Natural killer cell (primary cell): ENCODE results near the gene PXDN. TPM values are rescaled to one million over a fixed set of nuclear protein-coding genes. Genes with fewer than 3 reads are reported as not detected.

Source experiments
- ATAC-seq, 3 donors: fragments of 150-1000 bp in 2 of 3; fragments of 200-7000 bp in 1 of 3; cut with Tn5 transposase; 1 replicate in 1 of 3; 2 replicates in 2 of 3; pipeline ENCODE4 v1.10.0; 2021; ENCODE audit warnings: mild to moderate bottlenecking in 2 of 3, moderate library complexity in 2 of 3
- DNase-seq, 2 donors: peaks; one replicate each; pipeline versions ENCODE4 v3.0.0 to v3.0.0-alpha.2; 2013 to 2021; ENCODE audit warnings: mixed read lengths in 1 of 2
- H3K27ac ChIP-seq: one replicate; pipeline ENCODE4 v1.5.1; 2013; ENCODE audit warnings: mild to moderate bottlenecking, low read length
- H3K27me3 ChIP-seq: one replicate; pipeline ENCODE4 v1.6.1; 2013; ENCODE audit warnings: low read length; ENCODE audit not compliant: control insufficient read depth, insufficient read depth
- H3K36me3 ChIP-seq: one replicate; pipeline ENCODE4 v1.6.1; 2013; ENCODE audit warnings: low read length; ENCODE audit not compliant: control insufficient read depth, insufficient read depth
- H3K4me1 ChIP-seq: one replicate; pipeline ENCODE4 v1.6.1; 2013; ENCODE audit warnings: low read length; ENCODE audit not compliant: control insufficient read depth, insufficient read depth
- H3K4me3 ChIP-seq: one replicate; pipeline ENCODE4 v1.5.1; 2013; ENCODE audit warnings: low read length
- H3K9me3 ChIP-seq: one replicate; pipeline ENCODE4 v1.6.1; 2013; ENCODE audit warnings: low read length; ENCODE audit not compliant: control insufficient read depth, insufficient read depth
- H3K27ac Mint-ChIP-seq, 2 donors: one replicate each; pipeline ENCODE4 v1.8.0; 2022; ENCODE audit warnings: mild to moderate bottlenecking in 2 of 2, mixed read lengths in 2 of 2, moderate library complexity in 1 of 2
- H3K27me3 Mint-ChIP-seq, 2 donors: one replicate each; pipeline ENCODE4 v1.8.0; 2022; ENCODE audit warnings: low read depth in 2 of 2, mixed read lengths in 2 of 2
- H3K36me3 Mint-ChIP-seq: one replicate; pipeline ENCODE4 v1.8.0; 2022; ENCODE audit warnings: mixed read lengths
- H3K4me1 Mint-ChIP-seq, 2 donors: one replicate each; pipeline ENCODE4 v1.8.0; 2022; ENCODE audit warnings: mixed read lengths in 2 of 2
- H3K4me3 Mint-ChIP-seq: one replicate; pipeline ENCODE4 v1.8.0; 2022; ENCODE audit warnings: mild to moderate bottlenecking, moderate library complexity, mixed read lengths
- H3K9me3 Mint-ChIP-seq, 2 donors: one replicate each; pipeline ENCODE4 v1.8.0; 2022; ENCODE audit warnings: mixed read lengths in 2 of 2
- CTCF ChIP-seq: fragments of 200-600 bp; IDR thresholded peaks from one replicate; pipeline ENCODE4 v1.8.0; 2022; ENCODE audit warnings: antibody characterized with exemption
- WGBS: methylation state at CpG from one replicate; pipeline ENCODE4 v1.1.7; 2013; ENCODE audit warnings: missing lambda C conversion rate; ENCODE audit not compliant: insufficient coverage; 5-methylcytosine and 5-hydroxymethylcytosine counted together
- intact Hi-C: fragments of 100-400 bp; cut with micrococcal nuclease; formaldehyde crosslinking; loops from one replicate; pipeline ENCODE4 v1.14.2; 2022
- total RNA-seq, 4 donors: library from RNA; stranded (reverse); fragments of 120-200 nt in 1 of 4; gene quantifications; one replicate each; pipeline versions ENCODE4 v1.2.3 to v1.2.4, GENCODE V29; 2013 to 2022

Gene PXDN
- total RNA-seq, 3 donors from 2014 or later (not counting 1 experiment from before 2014, with no cell fraction given) = 2.1 to 3.7 (median 2.5) TPM

- no peak overlapping the region for H3K27ac Mint-ChIP-seq
- TF ChIP-seq CTCF = no peak
- H3K9me3 Mint-ChIP-seq = no peaks in the 10 kb centered on the region
- no peak for DNase-seq
- no peaks in the 10 kb centered on the region for H3K4me1 Mint-ChIP-seq
- peaks cover 0 to 6% of the 10 kb centered on the region in 2 donors for H3K27me3 Mint-ChIP-seq
- Histone ChIP-seq H3K27me3 (no peaks in the 10 kb centered on the region), H3K9me3 (no peaks in the 10 kb centered on the region), H3K4me1 (no peaks in the 10 kb centered on the region), H3K36me3 (no peaks in the 10 kb centered on the region), H3K4me3 (no peak overlapping the region), H3K27ac (no peak overlapping the region)
- no peak for ATAC-seq
- intact Hi-C loops = no loop called here
- WGBS = 91% methylated on average over 36 of the region's 36 CpGs
- H3K4me3 Mint-ChIP-seq = no peak overlapping the region
- no peaks in the 10 kb centered on the region for H3K36me3 Mint-ChIP-seq
These were observed 59.0 kb downstream of the PXDN start for GRCh38 chr2:1685078-1685956.

GRCh38 chr2:1683297-1683696, 61.0 kb downstream of the PXDN start:
- H3K36me3 ChIP-seq = no peaks in the 10 kb centered on the region
- no peaks in the 10 kb centered on the region for H3K9me3 ChIP-seq
- no peak for ATAC-seq
- intact Hi-C loops = no loop called here
- Mint-ChIP-seq H3K9me3 (no peaks in the 10 kb centered on the region), H3K27me3 (peaks cover 0 to 6% of the 10 kb centered on the region in 2 donors), H3K27ac (no peak overlapping the region), H3K36me3 (no peaks in the 10 kb centered on the region), H3K4me1 (no peaks in the 10 kb centered on the region), H3K4me3 (no peak overlapping the region)
- H3K27me3 ChIP-seq = no peaks in the 10 kb centered on the region
- H3K4me3 ChIP-seq = no peak overlapping the region
- no peak for DNase-seq
- no peak for TF ChIP-seq CTCF
- no peak overlapping the region for H3K27ac ChIP-seq
- WGBS = 73% methylated on average over 1 of the region's 1 CpG
- H3K4me1 ChIP-seq = no peaks in the 10 kb centered on the region

- no peak for TF ChIP-seq CTCF
These were observed 62.2 kb downstream of the PXDN start for GRCh38 chr2:1682181-1682440.

More at GRCh38 chr2:1682181-1682440, 62.2 kb downstream of the PXDN start:
- Histone ChIP-seq H3K4me1 (no peaks in the 10 kb centered on the region), H3K4me3 (no peak overlapping the region), H3K27ac (no peak overlapping the region), H3K9me3 (no peaks in the 10 kb centered on the region), H3K36me3 (no peaks in the 10 kb centered on the region), H3K27me3 (no peaks in the 10 kb centered on the region)
- DNase-seq (no peak), ATAC-seq (no peak)
- Mint-ChIP-seq H3K4me3 (no peak overlapping the region), H3K36me3 (no peaks in the 10 kb centered on the region), H3K27ac (no peak overlapping the region), H3K9me3 (no peaks in the 10 kb centered on the region), H3K27me3 (peaks cover 0 to 6% of the 10 kb centered on the region in 2 donors), H3K4me1 (no peaks in the 10 kb centered on the region)
- intact Hi-C loops = no loop called here
